Measurements from ENCODE around the gene KIAA1217. TPM values are rescaled to one million over a fixed set of nuclear protein-coding genes. Genes with fewer than 3 reads are reported as not detected.

The KIAA1217 gene
- polyA plus RNA-seq, 6 donors from 2014 or later = not detected

GRCh38 chr10:24239289-24240040, 30.5 kb downstream of the KIAA1217 start:
- no peaks in the 10 kb centered on the region for H3K36me3 Mint-ChIP-seq
- H3K9me3 Mint-ChIP-seq = peaks cover 0 to 3% (median 0%) of the 10 kb centered on the region in 7 donors
- DNase-seq = no peak
- ATAC-seq (ENCODE audit: low read depth in 2 of 2) = no peak
- no peaks in the 10 kb centered on the region for H3K4me1 Mint-ChIP-seq
- H3K27me3 Mint-ChIP-seq = peaks cover 0 to 10% (median 3%) of the 10 kb centered on the region in 3 donors
- no peak overlapping the region for H3K4me3 Mint-ChIP-seq
- no peak overlapping the region for H3K27ac Mint-ChIP-seq

GRCh38 chr10:24240041-24240751, 31.3 kb downstream of the KIAA1217 start:
- H3K27me3 Mint-ChIP-seq = peaks cover 0 to 10% (median 3%) of the 10 kb centered on the region in 3 donors
- no peaks in the 10 kb centered on the region for H3K36me3 Mint-ChIP-seq
- DNase-seq = no peak
- no peak for ATAC-seq (ENCODE audit: low read depth in 2 of 2)
- no peaks in the 10 kb centered on the region for H3K4me1 Mint-ChIP-seq
- H3K9me3 Mint-ChIP-seq = peaks cover 0 to 3% (median 0%) of the 10 kb centered on the region in 7 donors
- H3K27ac Mint-ChIP-seq = no peak overlapping the region
- H3K4me3 Mint-ChIP-seq = no peak overlapping the region

GRCh38 chr10:24241536-24242040, 32.6 kb downstream of the KIAA1217 start:
- Mint-ChIP-seq H3K27ac (no peak overlapping the region), H3K27me3 (peaks cover 0 to 16% (median 3%) of the 10 kb centered on the region in 3 donors), H3K4me3 (no peak overlapping the region), H3K9me3 (peaks cover 0 to 3% (median 0%) of the 10 kb centered on the region in 7 donors), H3K4me1 (no peaks in the 10 kb centered on the region), H3K36me3 (no peaks in the 10 kb centered on the region)
- no peak for ATAC-seq (ENCODE audit: low read depth in 2 of 2)
- DNase-seq = no peak

GRCh38 chr10:24242562-24242961, 33.6 kb downstream of the KIAA1217 start:
- peaks cover 0 to 16% (median 3%) of the 10 kb centered on the region in 3 donors for H3K27me3 Mint-ChIP-seq
- DNase-seq (no peak), ATAC-seq (ENCODE audit: low read depth in 2 of 2) (no peak)
- no peaks in the 10 kb centered on the region for H3K36me3 Mint-ChIP-seq
- H3K4me1 Mint-ChIP-seq = no peaks in the 10 kb centered on the region
- no peak overlapping the region for H3K4me3 Mint-ChIP-seq
- H3K27ac Mint-ChIP-seq = no peak overlapping the region
- peaks cover 0 to 3% (median 0%) of the 10 kb centered on the region in 7 donors for H3K9me3 Mint-ChIP-seq

GRCh38 chr10:24246365-24246764, 37.4 kb downstream of the KIAA1217 start:
- Mint-ChIP-seq H3K27ac (no peak overlapping the region), H3K4me1 (no peaks in the 10 kb centered on the region), H3K36me3 (no peaks in the 10 kb centered on the region)

GRCh38 chr10:24247841-24248240, 38.9 kb downstream of the KIAA1217 start:
- DNase-seq (no peak), ATAC-seq (ENCODE audit: low read depth in 2 of 2) (no peak)
- Mint-ChIP-seq H3K27me3 (peaks cover 0 to 6% (median 3%) of the 10 kb centered on the region in 3 donors), H3K36me3 (no peaks in the 10 kb centered on the region), H3K4me1 (no peaks in the 10 kb centered on the region), H3K9me3 (peaks cover 0 to 1% (median 0%) of the 10 kb centered on the region in 7 donors), H3K27ac (no peak overlapping the region), H3K4me3 (no peak overlapping the region)

More at GRCh38 chr10:24246365-24246764, 37.4 kb downstream of the KIAA1217 start:
- Mint-ChIP-seq H3K27me3 (peaks cover 0 to 6% (median 3%) of the 10 kb centered on the region in 3 donors), H3K4me3 (no peak overlapping the region), H3K9me3 (peaks cover 0 to 1% (median 0%) of the 10 kb centered on the region in 7 donors)
- no peak for DNase-seq
- ATAC-seq (ENCODE audit: low read depth in 2 of 2) = no peak

- ATAC-seq (ENCODE audit: low read depth in 2 of 2) (no peak), DNase-seq (no peak)
- Mint-ChIP-seq H3K4me1 (no peaks in the 10 kb centered on the region), H3K36me3 (no peaks in the 10 kb centered on the region), H3K27me3 (peaks cover 0 to 6% (median 3%) of the 10 kb centered on the region in 3 donors), H3K27ac (no peak overlapping the region), H3K9me3 (no peaks in the 10 kb centered on the region), H3K4me3 (no peak overlapping the region)
These were observed 41.0 kb downstream of the KIAA1217 start for GRCh38 chr10:24249829-24250415.

GRCh38 chr10:24251547-24251946, 42.6 kb downstream of the KIAA1217 start:
- Mint-ChIP-seq H3K4me1 (no peaks in the 10 kb centered on the region), H3K36me3 (no peaks in the 10 kb centered on the region), H3K4me3 (no peak overlapping the region), H3K27ac (no peak overlapping the region), H3K9me3 (peaks cover 0 to 2% (median 0%) of the 10 kb centered on the region in 7 donors), H3K27me3 (peaks cover 0 to 3% (median 0%) of the 10 kb centered on the region in 3 donors)
- ATAC-seq (ENCODE audit: low read depth in 2 of 2) (no peak), DNase-seq (no peak)

- Mint-ChIP-seq H3K4me3 (no peak overlapping the region), H3K36me3 (no peaks in the 10 kb centered on the region), H3K4me1 (no peaks in the 10 kb centered on the region), H3K27me3 (no peaks in the 10 kb centered on the region), H3K9me3 (peaks cover 0 to 2% (median 0%) of the 10 kb centered on the region in 7 donors), H3K27ac (no peak overlapping the region)
- DNase-seq = no peak
- no peak for ATAC-seq (ENCODE audit: low read depth in 2 of 2)
These were observed 45.2 kb downstream of the KIAA1217 start for GRCh38 chr10:24254180-24254579.

GRCh38 chr10:24255115-24255880, 46.4 kb downstream of the KIAA1217 start:
- no peak for DNase-seq
- no peaks in the 10 kb centered on the region for H3K4me1 Mint-ChIP-seq
- H3K4me3 Mint-ChIP-seq = no peak overlapping the region
- no peaks in the 10 kb centered on the region for H3K36me3 Mint-ChIP-seq
- no peak overlapping the region for H3K27ac Mint-ChIP-seq
- peaks cover 0 to 2% (median 0%) of the 10 kb centered on the region in 7 donors for H3K9me3 Mint-ChIP-seq
- no peaks in the 10 kb centered on the region for H3K27me3 Mint-ChIP-seq
- no peak for ATAC-seq (ENCODE audit: low read depth in 2 of 2)

- no peaks in the 10 kb centered on the region for H3K36me3 Mint-ChIP-seq
- ATAC-seq (ENCODE audit: low read depth in 2 of 2) = no peak
- DNase-seq = no peak
- no peak overlapping the region for H3K27ac Mint-ChIP-seq
- H3K9me3 Mint-ChIP-seq = peaks cover 0 to 2% (median 0%) of the 10 kb centered on the region in 7 donors
- H3K4me3 Mint-ChIP-seq = no peak overlapping the region
- H3K4me1 Mint-ChIP-seq = no peaks in the 10 kb centered on the region
- no peaks in the 10 kb centered on the region for H3K27me3 Mint-ChIP-seq
These were observed 47.0 kb downstream of the KIAA1217 start for GRCh38 chr10:24255881-24256311.

- no peak for DNase-seq
- no peak overlapping the region for H3K27ac Mint-ChIP-seq
- H3K9me3 Mint-ChIP-seq = peaks cover 0 to 3% (median 0%) of the 10 kb centered on the region in 7 donors
- no peaks in the 10 kb centered on the region for H3K36me3 Mint-ChIP-seq
- H3K4me3 Mint-ChIP-seq = no peak overlapping the region
- no peaks in the 10 kb centered on the region for H3K4me1 Mint-ChIP-seq
- H3K27me3 Mint-ChIP-seq = no peaks in the 10 kb centered on the region
- no peak for ATAC-seq (ENCODE audit: low read depth in 2 of 2)
These were observed 47.7 kb downstream of the KIAA1217 start for GRCh38 chr10:24256619-24257107.

- no peaks in the 10 kb centered on the region for H3K27me3 Mint-ChIP-seq
- no peak overlapping the region for H3K4me3 Mint-ChIP-seq
- H3K36me3 Mint-ChIP-seq = no peaks in the 10 kb centered on the region
- peaks cover 0 to 7% (median 0%) of the 10 kb centered on the region in 7 donors for H3K9me3 Mint-ChIP-seq
- H3K4me1 Mint-ChIP-seq = no peaks in the 10 kb centered on the region
- no peak overlapping the region for H3K27ac Mint-ChIP-seq
- ATAC-seq (ENCODE audit: low read depth in 2 of 2) (no peak), DNase-seq (no peak)
These were observed 48.6 kb downstream of the KIAA1217 start for GRCh38 chr10:24257588-24257987.

All from naive B cell (primary cell).